ENCODE results near the gene PTPN20.

Gene PTPN20

DNA sequence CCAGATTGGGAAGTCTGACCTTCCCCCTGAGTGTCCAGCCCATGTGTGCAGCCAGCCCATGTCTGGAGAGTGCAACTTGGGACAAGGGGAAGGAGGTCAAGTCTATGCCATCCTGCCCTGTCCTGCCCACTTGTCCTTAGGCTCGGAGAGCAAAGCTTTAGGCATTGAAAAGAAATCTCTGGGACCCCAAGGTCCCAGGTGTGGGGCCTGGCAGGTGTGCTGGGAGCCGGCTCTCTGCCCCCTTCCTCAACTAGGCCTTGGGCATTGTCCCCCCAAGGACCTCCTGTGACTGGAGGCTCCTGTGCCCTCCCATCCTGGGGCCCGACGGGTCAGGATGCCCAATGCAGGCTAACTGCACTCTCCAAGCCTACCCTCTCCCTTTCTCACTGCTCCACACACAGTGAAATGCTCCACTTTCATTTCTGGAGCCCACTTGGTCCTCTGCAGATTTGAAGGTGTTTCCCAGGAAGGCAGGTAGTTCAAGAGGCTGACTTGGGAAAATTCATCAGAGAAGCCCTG, 124.7 kb downstream of the PTPN20 start:
- DNase-seq: no peak

DNA sequence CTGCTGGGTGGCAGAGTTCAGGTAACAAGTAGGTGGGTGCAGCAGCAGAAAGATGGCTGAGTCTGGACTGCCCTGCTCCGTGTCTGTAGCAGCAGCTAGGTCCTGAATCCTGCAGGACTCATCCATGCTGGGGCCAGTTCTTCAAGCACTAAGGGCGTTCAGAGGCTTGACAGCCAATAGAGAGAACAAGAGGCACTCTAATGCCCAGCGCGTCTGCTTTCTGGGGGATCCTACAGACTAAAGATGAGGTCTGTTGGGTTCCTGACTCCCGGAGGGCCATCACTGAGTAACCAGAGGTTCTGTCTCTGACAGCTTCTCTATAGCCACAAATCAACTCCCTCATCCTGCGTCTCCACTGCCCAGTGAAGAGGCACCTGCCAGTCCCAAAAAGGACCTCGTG, 125.5 kb downstream of the PTPN20 start:
- no peak for DNase-seq

DNA sequence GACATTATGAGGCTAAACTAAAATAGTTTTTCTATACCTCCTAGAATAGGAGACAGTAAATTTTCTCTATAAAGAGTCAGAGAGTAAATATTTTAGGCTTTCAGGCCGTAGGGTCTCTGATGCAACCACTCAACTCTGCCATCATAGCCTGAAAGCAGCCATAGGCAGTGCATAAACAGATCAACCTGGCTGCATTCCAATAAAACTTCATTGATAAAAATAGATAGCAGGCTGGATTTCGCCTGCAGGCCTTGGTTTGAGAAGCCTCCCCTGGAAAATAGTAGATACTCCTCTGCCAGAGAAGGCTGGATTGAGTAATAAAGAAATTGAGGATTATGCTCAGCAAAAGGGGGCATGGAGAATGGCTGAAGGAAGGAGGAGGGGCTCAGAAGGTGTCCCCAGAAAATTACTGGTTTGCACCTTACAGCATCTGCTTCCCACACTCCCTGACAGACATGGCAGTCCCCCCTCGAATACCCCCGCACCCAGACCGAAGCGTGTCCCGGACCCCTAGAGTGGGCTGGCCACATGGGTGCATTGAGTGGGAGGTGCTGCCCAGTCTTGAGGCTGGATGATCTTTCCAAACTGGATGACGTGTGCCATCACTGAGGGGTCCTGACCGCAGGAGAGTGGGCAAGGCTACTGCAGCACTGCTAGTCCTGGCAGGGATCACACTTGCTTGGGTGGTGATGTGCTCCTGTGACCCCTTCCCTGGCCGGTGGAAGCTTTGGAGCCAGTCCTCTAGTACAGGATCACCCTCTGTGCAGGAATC, 126.6 kb downstream of the PTPN20 start:
- no peak for DNase-seq

DNA sequence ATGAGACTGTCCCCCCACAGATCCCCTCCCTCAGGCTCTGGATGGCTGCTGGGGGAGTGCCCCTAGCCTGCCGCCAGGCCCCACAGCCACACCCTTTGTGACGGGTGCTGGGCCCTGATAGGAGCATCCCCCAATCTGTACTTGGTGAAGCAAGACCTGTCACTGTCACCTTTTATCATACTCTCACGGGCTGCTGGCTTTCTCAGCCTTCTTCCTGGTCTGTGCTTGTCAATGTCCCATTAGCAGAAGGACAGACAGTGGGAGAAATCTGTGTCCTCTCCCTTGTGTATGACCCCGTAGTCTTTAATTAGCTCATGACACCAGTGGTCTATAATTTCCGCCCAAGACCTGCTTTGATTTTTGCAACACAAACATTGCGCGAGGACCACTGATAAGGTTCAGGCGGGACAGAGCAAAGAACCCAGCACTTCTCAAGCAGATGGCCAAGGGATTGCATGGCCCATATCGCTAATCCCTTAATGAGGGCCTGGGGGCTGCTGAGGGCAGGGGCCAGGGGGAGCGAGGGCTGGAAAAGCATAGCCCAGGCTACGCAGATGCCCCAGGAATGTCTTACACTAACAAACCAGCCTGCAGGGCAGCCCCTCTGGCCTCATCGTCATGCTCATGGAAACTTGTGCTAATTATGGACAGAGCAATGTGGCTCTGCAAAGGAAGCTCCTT, 127.8 kb downstream of the PTPN20 start:
- DNase-seq: no peak

DNA sequence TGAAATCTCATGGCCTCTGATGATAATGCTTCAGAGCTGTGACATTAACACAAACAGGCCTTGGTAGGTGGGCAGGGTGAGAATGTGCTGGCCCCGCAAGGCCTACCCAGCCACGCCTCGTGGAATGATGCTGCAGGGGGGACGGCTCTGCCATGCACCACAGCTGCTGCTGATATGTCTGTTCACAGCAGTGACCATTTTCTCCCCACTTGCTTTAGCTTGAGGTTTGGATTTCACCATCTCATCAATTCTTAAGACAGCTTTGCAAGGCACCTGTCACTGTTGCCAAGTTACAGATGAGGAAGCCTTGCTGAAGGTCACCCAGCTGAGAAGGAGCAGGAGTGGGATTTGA, 128.3 kb downstream of the PTPN20 start:
- DNase-seq: no peak

DNA sequence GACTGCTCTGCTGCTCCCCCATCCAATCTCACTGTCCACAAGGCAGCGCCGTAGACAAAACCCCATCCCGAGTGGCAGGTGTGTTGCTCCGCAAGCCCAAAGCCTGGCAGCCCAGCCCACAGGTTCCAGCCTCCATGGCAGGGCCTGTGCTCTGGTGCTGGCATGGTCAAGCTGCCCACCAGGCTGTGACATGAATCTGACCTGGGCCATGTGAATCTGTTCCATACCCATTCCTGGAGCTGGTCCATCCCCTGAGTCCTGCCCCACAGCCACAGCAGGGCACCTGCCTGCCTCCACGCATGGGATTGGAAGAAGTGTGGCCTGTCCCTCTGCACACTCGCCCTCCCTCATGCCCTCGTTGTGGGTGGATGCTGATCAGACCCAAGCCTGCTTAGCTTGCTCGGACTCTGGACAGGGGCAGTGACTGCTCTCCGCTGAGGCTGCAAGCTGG, 128.8 kb downstream of the PTPN20 start:
- no peak for DNase-seq

DNA sequence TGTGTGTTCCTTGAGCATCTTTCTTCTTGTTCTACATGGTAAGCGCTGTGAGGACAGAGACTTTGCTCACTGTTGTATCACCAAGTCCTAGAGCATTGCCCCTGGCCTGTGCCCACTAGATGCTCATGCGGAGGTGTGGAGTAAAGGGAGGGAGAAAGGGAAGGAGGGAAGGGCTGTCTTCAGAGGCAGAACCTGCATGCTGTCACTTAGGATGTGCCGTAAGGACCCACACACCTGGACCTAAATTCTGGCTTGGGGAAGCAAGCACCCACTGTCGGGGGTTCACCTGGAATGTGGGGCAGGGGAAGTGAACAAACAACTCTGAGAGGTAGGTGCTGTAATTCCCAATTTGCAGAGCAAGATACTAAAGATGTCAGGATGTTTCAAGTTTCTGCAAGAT, 129.5 kb downstream of the PTPN20 start:
- DNase-seq: no peak

DNA sequence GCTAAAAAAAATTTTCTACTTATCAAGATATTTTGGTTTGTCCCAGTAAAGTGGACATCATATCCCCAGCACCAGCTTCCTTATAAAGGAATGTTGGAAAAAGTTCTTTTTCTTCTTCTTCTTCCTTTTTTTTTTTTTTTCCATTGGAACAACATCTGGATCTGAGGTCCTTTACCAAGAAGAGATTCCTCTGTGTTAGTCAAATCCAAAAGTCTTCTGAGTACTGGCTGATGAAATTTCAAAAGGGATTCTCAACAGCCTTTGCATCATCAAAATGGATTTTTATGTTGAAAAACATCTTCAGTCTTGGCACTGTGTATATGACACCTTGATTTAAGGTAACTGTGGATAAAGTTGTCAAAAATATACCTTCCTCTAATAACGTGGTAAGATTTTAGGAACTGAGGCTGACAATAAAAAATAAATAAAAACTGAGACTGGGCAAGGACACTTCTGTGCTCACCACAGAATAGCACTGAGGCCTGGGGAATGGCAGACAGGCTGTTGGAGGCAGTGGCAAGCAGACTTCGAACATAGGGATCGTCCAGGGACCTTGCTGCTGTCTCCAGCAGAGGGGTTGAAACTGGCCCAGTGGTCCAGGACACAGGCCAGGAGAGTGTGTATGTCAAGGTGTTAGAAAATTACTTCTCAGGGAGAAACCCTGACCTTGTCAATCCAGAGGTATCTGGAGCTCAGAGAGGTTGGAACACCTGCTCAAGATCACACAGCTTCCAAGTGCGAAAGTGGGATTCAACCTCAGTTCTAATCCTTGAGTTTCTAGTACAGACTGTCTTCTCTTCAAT, 130.4 kb downstream of the PTPN20 start:
- DNase-seq: no peak

DNA sequence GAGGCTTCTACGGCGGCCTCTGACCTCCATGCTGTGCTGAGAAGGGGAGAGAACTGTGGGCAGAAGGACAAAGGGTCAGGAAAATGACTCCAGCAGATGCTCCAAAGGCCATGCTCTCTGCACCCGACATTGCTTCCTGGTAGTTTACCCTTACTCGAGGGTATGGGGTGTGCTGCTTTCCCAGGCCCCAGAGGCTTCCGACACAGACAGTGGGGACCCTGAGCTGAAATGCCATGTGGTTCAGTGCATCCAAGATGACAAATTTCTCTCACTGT, 130.9 kb downstream of the PTPN20 start:
- no peak for DNase-seq

DNA sequence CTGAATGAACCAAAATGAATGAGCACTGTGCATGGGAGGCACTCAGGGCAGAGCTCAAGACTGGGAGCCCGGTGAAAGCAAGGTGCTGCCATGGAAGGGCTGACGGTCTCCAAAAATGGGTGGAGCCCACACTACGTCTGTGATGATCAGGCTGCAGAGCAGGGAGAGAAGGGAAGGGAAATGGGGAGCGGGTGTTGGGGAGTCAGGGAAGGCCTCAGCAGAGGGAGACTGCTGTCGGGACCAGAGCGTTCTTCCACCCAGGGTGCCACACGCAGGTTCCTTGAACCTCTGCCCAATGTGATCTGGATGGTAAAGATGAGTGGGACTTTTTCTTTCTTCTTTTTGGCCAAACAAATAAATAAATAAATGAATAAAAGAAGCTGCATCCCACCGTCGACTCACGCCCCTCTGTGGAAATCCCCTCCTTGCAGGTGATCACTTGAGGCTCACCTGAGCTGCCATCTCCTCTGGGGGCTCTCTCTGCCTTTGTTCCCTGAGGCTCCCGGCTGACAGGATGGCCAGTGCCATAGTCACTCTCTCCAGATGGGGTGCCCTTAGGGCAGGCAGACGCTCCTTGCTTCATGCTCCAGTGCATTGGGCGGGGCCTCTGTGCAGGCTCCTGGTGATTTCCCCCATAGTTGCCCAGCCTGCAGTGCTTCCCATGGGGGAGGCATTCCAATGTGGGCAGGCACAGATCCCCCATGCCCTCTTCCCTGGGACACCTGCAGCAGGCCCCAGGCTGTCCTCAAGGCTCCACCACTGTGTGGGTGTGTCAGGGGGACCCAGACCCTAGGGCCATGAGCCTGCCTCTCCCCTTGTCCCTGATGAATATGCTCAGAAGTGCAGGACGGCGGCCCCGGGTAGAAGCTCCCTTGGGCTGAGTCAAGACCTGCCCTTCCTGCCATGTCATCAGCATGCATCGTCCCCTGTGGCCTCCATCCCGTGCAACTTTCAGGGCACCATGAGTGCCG, 131.8 kb downstream of the PTPN20 start:
- DNase-seq: no peak

DNA sequence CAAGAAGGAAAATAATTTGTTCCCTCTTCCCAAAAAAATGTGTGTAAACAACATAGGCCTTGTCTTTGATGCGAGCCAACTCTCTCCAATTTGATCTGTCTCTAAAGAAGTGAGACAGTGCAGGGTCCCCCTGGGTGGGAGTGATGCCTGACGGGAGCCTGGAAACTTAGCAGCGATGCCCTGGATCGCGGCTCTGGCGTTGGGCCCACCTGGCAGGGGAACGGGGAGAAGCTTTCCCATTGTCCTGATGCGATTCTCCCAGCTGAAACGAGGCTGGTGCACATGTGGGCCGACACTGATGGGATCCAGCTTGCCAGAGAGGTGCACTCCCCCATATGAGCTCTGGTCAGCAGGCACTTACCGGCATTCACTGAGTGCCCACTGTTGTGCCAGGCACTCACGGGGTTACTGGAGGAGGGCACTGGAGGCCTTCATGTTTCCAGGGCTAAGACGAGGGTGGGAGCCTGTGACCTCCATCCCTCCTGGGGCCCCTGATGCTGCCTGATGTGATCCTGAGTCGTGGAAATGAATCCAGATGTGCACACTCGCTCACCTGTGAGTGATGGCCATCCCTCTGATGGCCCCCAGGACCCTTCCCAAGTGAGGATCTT, 132.8 kb downstream of the PTPN20 start:
- no peak for DNase-seq

DNA sequence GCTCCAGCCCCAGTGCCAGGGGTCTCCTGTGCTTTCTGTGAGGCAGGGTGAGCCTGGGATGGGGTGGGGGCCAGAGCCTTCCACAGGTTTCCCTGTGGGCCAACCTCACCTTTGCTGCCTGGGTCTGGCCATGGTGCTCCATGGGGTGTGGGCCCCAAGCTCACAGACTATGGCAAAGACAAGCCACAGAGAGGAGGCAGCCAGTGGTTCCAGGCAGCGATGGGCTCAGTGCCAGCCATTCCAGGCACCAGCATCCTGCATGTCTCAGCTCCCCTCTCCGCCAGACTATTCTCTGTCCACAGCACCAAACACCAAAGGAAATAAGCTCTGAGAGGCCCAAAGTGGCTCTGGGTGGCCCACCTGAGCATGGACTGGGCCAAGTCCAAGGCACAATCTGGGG, 133.5 kb downstream of the PTPN20 start:
- no peak for DNase-seq

DNA sequence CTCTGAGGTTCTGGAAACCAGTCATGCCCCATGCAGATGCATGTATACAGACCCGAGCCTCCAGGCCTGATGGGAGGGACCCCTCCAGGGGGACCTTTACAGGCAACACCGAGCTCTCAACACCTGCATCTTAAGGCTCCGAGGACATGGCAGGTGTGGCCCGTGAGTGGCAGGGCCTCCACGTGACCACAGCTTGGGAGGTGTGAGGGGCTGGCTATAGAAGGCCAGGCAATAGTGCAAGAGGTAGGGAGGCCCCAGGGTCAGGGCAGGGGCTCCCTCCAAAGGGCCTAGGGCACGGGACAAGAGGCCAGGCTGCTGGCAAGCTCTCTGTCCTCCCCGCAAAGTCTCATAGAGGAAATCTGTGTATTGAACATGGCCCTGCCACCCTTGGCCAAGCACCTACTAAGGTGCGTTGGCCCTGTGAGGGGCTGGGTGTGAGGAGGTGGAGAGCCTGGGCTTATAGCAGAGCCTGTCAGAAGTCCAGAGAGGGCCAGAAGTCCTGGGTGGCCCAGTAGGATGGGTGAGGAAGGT, 134.2 kb downstream of the PTPN20 start:
- no peak for DNase-seq

DNA sequence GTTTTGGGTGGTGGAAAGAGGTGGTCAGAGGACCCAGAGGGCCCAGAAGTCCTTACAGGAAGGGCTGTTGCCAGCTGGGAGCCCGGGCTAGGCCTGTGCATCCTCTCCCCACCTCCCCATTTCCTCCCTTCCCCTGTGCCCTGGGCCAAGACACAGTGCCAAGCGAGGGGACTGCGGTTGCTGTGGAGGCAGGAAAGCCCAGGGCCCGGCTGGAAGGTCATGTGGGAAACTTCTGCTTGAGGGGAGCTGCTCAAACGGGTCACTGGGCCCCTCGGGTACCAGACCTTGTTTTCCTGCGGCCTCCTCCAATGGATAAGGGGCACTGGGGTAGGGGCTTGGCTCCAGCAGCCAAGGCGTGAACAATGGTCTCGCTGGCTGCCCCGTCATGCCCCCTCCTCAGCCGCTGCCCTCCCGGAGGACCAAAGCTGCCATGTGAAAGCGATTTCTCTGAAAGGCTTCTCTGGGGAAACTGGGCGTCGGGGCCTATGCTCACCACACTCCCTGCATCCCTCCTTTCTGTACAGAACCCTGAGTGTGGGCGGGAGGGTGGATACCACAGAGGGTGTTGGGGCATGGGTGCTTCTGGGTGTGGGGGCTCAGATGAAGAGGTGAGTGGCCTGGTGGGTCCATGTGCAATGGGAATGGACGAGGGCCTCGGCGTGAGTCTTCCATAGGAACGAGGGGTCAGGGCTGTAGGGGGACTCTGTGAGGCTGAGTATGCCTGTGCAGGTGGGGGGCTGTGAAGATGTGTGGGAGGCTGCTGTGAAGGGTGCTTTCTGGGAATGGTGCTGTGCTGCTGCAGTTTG, 135.3 kb downstream of the PTPN20 start:
- DNase-seq: no peak

DNA sequence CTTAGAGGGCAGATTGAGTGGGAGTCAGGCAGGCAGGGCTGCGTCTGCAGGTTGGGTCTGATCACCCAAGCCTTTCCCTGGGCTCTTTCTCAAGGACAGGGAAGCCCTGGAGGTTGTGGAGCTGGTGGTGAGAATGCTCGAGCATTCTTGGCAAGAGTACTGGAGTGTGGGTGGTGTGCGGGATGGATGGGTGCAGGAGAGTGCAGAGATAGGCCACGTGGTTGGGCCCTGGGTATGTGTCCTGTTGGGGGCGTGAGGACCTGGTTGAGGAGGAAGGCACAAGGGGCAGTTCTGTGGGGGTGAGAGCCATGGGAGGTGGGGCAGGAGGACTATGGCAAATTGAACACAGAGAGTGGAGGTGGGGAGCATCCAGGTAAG, 135.9 kb downstream of the PTPN20 start:
- no peak for DNase-seq

DNA sequence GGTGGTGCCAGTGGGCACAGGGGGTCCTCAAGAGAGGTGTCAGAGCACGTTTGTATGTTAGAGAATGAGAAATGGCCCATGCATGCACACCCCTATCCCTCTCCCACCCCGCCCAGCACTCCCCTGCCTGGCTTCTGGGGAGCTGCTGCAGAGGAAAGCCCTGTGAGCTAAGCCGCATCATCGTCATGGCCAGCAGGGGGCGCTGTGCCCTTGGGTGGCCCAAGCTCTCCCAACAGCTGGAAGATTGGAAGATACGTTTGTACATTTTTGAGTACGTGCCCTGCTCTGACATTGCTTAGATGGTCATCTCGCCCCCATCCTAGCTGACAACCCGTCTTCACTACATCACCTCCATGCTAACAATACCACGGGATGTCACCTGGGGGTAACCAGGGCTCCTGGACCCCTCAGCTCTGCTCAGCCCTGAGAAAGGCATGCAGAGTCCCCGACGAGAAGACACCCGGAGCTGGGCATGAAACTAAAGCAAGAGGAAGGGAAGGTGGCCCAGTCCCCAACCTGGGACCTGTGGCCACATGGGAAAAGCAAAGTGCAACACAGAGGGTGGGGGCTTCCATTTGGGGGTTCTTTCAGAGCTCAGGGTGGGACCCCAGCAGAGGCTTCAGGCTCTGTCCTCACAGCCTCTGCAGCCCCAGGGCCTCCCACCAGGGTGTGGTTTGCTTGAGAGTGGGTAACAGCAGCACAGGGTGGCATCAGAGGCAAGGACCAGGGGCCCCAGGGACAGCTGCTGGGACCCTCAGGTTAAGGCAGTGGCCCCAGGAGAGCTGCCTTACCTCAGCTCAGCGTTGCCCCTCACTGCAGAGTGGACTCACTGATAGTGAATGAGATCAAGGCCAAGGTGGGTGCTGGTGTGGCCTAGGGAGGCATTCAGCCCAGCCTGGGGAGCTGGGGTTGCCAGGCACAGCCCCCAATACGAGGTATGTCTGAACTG, 136.6 kb downstream of the PTPN20 start:
- peak; percentile 89 for DNase-seq

DNA sequence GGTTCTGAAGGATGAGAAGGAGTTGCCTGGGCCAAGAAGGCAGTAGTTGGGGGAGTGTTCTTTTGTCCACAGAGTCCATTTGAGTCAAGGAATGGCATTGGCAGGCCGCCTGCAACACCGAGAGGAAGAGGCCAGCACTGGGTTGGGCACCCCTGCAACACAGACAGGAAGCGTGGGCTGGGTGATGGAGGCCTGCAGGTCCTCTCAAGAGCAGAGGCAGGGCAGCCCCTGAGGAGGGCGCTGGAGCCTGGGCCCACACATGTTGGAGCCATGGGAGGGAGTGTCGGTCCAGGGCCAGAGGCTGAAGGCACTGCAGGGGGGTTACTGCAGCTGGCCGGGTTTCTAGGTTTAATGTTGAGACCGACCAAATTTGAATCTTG, 137.3 kb downstream of the PTPN20 start:
- DNase-seq: peak; percentile 43

DNA sequence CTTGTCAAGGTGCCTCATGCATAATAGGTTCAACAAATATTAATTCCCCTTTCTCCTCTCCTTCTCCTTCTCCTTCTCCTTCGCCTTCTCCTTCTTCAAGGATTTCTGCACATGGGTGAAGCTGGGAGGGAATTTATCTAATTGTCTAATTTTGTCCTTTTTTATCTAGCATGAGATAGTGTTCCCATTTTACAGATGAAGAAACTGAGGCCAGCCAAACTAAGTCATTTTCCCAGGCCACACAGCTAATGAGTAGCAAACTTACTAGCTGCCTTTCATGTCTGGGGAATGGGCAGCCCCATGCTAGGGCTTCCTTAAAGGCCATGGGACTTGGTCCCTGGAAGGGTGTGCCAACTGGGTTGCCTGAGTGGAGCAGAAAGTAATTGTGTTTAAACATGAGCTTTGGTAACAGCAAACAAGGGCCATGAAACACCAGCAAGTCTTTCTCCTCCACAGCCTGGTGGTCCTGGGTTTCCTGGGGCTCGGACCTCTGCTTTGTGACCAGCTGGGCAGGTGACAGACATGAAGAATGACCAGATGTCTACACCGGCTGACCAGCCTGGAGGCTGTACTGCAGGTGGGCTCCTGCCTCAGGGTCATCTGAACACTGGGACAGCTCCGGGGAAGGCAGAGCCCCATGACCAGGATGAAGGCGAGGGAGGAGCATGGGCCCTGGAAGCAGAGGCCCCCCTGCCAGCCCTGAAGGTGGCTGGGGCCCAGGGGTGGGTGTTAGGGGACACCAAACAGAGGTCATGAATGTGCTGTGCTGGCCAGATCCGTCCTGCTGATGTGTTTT, 138.0 kb downstream of the PTPN20 start:
- DNase-seq: no peak

DNA sequence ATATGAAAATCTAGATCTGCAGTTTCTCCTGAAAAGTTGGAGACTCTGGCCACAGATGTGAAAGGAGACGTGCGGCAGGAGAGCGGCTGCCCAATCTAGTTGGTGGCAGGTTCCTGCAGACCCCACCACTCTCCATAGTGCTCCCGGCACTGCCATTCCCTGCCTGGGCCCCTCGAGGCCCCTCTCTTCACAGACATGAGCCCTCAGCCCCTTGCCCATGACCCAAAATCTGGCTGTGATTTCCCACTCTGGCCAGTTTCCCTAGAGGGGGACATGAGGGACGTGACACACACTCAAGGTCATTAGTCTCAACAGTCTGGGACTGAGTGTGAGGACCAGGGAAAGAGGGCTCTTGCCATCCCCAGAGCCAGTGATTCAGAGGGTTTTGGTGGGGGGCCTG, 138.7 kb downstream of the PTPN20 start:
- no peak for DNase-seq

Measured in activated CD4-positive, alpha-beta T cell treated with anti-CD3 and anti-CD28 coated beads for 48 hours (primary cell).